Measurements from ENCODE around the gene TSPAN11.
"Not testable (repeated sequence)": the region's sequence is repeated elsewhere in the genome, so short reads cannot be mapped to it uniquely, and the experiment has no call there.

TSPAN11 gene

GRCh38 chr12:31020385-31021166 is 94.0 kb downstream of the TSPAN11 start:
- no peak for DNase-seq (ENCODE audit: low read depth)

DNA sequence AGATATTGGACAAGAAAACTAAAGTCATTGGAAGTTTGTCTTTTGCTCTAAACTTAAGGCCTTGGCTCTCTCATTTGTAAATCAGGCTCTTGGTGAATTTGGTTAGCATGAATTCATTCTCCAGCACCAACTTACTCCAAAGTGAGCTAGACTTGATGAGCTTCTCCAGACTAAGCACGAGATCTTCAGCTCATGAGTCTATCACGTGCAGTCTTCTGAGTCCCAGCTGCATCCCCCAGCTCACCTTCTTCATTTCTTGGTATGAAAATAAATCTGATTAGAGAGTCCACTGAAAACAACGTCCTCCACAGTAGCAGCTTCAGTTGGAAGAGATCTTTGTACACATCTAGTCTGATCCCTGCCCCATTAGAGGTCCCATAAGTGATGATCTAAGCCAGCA is 94.6 kb downstream of the TSPAN11 start:
- no peak for DNase-seq (ENCODE audit: low read depth)

DNA sequence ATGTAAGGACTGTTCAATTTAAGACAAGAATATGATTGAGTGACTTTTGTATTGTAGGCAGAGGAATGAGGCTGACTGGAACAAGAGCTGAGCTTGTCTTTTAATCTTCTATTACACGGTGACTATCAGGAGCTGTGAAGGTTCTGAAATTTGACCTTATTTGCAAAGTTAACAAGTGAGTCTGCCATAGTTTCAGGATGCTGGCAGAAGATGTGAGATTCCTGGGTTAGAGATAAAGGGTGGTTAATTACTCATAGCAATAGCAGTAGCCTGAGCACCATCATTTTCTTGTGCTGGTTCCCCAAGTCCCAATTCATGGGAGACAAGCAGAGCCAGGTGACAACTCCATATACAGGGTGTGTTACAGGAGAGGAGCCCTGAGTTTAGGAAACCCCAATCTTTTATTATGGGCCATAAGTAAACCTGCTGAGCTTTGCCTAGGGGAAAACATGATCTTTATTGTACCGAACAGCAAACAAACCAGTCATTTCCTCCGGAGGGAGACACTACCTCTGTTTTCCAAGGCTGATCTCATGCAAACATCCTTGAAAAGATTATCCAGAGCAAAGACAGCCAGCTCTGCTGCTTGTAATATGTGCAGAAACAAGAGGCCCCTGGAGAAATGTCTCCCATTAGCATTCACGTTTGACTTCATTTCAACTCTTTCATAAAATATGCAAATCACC is 95.4 kb downstream of the TSPAN11 start:
- DNase-seq (ENCODE audit: low read depth), result no peak

DNA sequence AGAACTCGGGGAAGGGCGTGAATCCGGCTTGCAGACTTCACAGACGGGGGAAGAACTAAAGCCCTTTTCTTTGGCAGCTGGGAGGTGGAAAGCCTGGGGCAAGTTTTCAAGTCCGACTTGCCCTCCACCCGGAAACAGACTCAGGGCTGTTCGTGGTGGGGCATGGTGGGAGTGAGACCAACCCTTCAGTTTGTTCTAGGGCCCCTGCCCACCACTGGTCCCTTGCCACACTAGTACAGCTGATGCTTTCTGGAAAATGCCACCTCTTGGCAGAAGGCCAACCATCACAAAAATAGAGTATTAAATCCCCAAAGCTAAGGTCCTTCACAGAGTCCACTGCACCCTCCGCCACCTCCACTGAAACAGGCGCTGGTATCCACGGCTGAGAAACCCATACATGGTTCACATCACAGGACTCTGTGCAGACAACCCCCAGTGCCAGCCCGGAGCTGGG is 96.8 kb downstream of the TSPAN11 start:
- DNase-seq (ENCODE audit: low read depth), result no peak

GRCh38 chr12:31026202-31026601 is 99.7 kb downstream of the TSPAN11 start:
- no peak for DNase-seq (ENCODE audit: low read depth)

GRCh38 chr12:31027006-31027405 is 100.5 kb downstream of the TSPAN11 start:
- DNase-seq (ENCODE audit: low read depth), result not testable (repeated sequence)

DNA sequence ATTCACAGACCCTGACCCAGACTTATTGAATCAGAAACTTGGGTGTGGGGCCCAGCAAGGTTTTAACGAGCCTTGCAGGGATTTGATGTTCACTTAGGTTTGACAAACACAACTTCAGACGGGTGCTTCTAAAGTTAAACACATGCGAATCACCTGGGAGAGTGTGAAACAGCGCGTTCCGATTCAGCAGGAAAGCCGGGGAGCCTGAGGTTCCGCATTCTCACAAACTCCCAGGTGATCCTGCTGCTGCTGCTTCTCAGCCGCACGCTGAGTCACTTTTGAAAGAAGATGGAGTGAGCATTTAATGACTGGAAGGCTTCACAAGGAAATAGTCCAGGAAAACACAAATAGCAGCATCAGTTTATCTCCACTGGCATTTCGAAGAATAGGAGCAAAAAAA is 102.9 kb downstream of the TSPAN11 start:
- no peak for DNase-seq (ENCODE audit: low read depth)

DNA sequence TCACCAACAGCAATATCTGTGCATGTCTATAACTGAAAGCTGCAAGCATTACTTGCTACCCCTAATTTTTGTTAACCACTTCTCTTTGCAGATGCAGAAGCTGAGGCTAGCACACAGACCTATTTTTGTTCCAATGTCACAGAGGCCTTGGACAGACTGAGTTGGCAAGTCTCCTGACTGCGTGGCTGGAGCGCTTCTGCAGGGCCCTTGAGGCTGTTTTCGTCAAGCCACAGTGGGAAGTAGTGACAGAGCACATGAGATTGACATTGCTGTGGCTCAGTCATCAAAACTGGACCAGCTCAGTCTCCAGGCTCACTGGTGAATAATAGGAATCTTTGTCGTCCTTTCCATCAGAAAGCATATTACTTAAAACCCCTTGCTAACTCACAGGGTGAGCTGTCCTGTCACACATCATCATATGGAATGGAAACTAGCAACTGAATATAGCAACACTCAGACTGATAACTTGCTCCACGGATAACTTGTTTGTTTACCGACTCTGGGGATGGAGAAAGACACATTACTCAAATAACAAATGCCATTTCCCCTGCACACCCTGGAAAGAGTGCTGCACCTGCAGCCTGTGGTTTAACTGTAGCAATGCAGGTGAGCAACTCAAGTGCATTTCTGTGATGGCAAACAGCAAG is 103.5 kb downstream of the TSPAN11 start:
- no peak for DNase-seq (ENCODE audit: low read depth)

DNA sequence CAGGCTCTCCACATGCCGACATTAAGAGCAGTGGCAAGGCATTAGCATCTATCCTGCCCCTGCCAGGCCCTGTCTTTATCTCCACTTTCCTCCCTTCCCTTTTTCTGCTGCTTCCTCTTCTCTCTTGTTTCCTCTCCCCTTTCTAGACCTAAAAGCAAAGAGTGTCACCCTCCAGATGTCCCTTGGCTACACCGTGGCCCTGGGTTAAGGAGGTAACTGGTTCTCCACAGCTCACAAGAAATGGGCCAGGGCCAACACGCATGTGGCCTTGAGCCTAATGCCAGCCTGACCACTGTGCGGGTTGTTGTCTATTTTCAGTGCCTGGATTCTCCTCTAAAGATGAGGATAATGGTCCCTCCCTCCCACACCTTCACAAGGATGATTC is 105.4 kb downstream of the TSPAN11 start:
- no peak for DNase-seq (ENCODE audit: low read depth)

DNA sequence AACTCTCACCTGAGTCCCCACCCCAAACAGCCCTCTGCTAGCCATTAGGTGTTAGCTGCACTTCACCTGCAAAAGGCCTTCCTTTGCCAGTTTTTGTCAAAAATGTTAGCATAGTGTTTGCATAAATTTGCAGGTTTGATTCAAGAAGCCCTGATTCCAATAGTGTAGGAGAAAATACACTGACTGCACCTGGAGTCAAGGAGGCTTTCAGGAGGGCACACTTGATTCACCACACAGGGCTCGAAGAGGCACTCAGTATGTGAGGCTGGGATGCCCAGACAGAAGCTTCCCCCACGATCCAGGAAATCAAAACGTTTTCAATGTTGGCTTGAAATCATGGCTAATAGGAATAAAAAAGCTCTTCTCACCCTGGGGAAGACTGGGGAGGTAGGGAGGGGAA is 106.6 kb downstream of the TSPAN11 start:
- no peak for DNase-seq (ENCODE audit: low read depth)

GRCh38 chr12:31033681-31034080 is 107.1 kb downstream of the TSPAN11 start:
- no peak for DNase-seq (ENCODE audit: low read depth)

DNA sequence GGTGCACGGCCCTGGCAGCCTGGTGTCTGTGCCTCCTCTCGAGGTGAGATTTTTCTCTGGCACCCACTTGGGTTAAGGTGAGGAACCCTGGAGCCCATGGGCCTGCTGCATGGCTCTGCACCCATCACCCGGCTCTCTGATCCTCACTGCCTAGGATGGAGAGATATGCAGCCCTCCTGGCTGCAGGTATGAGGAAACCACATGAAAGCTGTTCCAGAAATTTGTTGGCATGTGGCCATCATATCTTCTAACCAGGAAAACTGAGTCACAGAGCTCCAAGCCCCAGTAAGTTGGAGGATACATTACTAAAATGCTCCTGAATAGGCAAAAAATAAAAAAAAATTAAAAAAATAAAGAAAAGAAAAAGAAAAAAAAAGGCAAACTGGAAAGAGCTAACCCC is 107.8 kb downstream of the TSPAN11 start:
- no peak for DNase-seq (ENCODE audit: low read depth)

GRCh38 chr12:31035226-31035625 is 108.7 kb downstream of the TSPAN11 start:
- no peak for DNase-seq (ENCODE audit: low read depth)

DNA sequence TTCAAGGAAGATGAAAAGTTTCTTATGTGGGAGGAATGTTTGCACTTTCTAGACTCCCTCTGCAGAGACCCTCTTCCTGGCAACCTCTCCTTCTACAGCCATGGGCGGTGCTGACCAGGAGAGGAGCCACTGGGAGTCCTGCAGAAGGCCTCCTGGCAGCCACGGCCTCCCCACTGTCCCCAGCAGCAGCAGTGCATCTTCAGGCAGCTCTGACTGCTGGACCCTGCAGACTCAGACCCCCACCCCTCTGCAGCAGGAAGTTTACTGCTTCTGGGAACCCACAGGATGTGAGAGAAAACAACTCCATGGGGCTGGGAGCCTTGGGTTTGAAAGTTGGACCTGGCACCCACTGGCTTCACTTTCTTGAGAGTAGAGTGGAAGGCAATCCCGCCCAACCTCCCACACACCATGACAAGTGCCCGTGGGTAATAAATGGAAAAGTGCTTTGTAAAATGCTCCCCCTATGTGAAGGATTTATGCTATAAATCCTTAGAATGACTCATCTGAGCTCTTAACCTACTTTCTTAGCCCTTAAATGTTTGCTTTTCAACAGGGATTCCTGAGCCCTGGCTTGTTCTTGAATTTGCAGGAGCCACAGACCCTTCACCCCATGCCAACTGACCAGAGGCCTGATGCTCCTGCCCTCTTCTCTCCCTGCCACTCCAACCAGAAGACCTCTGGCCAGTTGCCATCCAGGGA is 109.6 kb downstream of the TSPAN11 start:
- DNase-seq (ENCODE audit: low read depth), result no peak

- DNase-seq (ENCODE audit: low read depth), result no peak
Measured at GRCh38 chr12:31037028-31037427, 110.5 kb downstream of the TSPAN11 start.

GRCh38 chr12:31037931-31038330 is 111.4 kb downstream of the TSPAN11 start:
- DNase-seq (ENCODE audit: low read depth), result no peak

- no peak for DNase-seq (ENCODE audit: low read depth)
Measured at GRCh38 chr12:31041033-31041564, 114.6 kb downstream of the TSPAN11 start.
